Stimulated activated CD4-positive, alpha-beta T cell treated with anti-CD3 and anti-CD28 coated beads, Interleukin-4, amount 100 ng/mL, for 1 hour (primary cell): Measurements from ENCODE around the gene STK4.

Experiments
- DNase-seq: peaks from one replicate; pipeline ENCODE4 v3.0.0-alpha.2; 2020

The STK4 gene

DNA sequence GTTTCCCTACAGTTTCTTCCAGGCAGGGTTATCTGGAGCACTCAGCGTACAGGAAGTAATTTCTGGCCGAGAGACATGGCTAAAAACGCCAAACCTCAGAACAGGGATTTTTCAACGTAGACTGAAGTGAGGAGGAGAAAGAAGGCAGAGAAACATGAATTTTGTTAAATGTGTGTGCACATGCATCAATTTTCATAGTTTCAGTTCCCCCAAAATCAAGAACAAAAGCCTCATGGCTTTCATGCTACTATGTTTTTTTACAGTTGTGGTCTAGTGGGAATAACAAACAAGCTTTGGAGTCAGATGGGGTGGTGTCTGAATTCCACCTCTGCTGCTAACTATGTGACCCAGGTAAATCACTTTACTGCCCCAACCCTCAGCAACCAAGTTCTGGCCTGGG lies 11.0 kb upstream of the STK4 start:
- no peak for DNase-seq

DNA sequence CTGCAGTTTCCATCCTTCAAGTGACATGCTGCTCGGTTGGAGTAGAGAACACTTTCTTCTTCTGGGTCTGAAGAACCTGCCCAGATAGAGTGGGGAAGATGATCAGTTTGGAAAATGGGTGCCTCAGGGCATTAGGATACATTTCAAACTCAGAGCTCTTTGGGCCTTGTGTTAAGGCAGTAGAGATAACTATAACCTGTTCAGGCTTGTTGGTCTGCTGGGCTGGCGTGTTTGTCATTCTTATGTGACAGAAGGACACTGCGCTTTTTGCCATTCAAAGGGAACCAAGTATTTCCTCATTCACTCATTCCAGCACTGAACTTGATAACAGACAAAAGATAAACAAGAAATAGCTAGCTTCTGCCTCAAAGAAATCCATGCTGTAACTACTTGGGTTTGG lies 9.9 kb upstream of the STK4 start:
- DNase-seq: no peak

DNA sequence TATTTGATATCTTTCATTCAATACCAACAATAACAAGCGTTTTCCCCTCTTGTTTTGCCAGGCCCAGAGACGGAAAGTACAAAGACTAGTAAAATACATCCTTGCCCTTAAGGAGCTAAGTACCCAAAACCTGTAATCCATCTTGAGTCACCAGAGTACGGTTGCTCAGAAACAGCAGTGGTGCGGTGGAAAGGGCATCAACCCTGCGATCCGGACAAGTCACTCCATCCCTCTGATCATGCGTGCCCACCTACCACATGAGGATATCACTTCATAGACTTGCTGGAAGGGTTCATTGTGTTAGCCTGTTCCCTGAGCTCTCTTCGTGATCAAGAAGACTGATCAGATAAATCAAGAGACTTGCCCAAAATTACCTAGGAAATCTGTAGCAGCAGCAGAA lies 8.0 kb upstream of the STK4 start:
- no peak for DNase-seq

GRCh38 chr20:44959082-44959637 lies 7.2 kb upstream of the STK4 start:
- DNase-seq: no peak

DNA sequence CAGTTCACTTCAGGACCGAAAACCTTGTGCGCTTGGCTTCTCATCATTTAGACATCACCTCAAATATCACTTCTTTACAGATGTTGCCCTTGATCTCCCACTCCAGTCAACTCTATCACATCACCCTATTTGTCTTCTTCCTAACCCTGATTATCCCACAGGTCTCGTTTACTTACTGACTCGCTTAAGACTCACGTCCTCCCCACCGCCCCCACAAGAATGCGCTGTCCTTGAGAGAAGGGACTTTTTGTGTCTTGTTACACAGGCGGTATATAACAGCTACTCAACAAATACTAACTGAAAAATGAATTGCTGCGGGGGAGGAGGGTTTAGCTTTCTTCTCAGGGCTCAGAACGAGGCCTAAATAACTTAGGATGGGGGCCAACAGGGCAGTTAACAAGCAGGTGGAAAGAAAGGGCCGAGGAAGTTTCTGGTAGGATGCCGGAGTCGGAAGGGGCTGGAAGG lies 6.6 kb upstream of the STK4 start:
- peak; percentile 78 for DNase-seq

- DNase-seq: peak; percentile 98
Observed at GRCh38 chr20:44960103-44960852, 6.0 kb upstream of the STK4 start, which contains the start of gene TOMM34. TOMM34 (minus strand) TSS chr20:44960397; CDS start chr20:44960333, 64 bp downstream.

- no peak for DNase-seq
Observed at GRCh38 chr20:44961011-44961869, 5.1 kb upstream of the STK4 start.

- no peak for DNase-seq
Observed at GRCh38 chr20:44961870-44962267, 4.4 kb upstream of the STK4 start.

GRCh38 chr20:44962483-44962882 lies 3.8 kb upstream of the STK4 start:
- no peak for DNase-seq

DNA sequence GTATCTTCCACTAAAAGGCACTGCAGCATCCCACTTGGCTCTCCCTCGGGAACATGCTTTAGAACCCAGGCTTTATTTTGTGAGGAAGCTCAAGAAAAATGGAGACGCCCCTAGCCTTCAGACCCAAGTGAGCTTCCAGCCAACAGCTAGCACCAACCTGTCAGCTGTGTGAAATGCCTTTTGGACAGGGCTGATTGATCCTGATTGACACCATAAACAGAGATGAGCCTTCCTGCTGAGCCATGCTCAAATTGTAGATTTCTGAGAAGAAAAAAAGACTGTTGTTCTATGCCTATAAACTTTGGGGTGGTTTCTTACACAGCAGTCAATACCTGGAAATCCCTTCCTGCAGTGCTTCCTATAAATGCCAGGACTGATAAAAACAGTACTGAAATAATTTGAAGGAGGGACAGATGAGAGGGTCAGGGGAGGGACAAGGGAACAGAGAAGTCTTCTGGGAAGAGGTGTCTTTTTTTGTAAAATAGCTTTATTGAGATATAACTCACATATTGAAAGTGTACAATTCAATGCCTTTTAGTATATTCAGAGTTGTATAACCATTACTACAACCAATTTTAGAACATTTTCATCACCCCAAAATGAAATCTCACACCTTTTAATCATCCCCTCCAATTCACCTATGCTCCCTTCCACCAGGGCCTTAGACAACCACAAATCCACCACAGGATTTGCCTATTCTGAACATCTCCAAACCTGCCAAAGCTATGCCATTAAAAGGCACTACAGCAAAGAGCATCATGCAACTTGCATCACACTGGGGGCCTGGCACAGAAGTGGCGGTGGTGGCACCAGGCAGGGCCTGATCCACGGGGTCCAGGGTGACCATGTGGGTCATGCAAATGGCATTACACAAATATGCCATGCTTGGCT lies 2.7 kb upstream of the STK4 start:
- no peak for DNase-seq

GRCh38 chr20:44965651-44966029 lies 672 bp upstream of the STK4 start:
- no peak for DNase-seq

- DNase-seq: no peak
Observed at GRCh38 chr20:44967207-44967807, 995 bp downstream of the STK4 start.

DNA sequence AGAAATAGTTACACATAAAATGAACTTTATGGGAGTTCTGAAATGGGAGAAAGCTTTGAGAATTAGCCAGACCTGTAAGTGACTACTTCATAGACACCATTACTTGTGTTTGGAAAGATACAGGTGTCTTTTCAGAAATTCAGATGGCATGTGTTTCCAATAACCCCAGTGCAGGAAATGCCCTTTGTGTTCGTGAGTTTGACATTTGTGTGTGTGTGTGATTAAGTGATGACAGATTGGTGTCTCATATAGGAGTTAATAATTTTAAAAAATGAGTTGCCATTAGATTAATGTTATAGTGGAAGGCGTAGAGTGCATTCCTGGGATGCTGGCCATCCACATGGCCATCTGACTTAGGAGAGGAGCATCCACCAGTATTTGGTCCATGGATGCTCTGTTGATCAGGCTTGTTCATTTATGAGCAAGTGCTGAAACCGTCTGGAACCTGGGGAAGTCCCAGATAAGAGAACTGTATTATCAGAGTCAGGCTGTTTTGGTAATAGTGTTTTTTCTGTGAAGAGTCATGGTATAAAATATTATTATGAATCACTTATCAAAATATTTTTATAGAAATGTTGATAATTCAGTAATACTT lies 3.1 kb downstream of the STK4 start:
- DNase-seq: no peak

GRCh38 chr20:44970243-44970757 lies 4.0 kb downstream of the STK4 start:
- no peak for DNase-seq

DNA sequence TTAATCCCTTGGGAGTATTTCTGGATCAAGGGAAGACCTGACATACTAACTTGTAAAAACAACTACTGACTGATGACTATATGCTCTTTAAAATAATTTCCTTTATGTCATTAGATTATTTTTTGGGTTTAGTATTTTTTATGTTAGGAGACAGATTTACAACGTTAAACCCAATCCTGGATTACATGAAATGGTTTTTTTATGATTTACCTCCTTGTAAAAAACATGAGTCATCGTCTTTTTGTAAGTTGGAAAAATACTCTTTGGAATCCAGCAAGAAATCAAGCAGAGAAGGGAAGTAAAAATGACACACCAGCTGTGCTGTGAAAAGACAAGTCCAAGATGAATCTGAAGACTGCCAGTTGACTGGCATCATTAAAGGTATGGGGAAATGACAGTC lies 6.7 kb downstream of the STK4 start:
- DNase-seq: no peak

GRCh38 chr20:44976698-44977097 lies 10.4 kb downstream of the STK4 start:
- DNase-seq: no peak

DNA sequence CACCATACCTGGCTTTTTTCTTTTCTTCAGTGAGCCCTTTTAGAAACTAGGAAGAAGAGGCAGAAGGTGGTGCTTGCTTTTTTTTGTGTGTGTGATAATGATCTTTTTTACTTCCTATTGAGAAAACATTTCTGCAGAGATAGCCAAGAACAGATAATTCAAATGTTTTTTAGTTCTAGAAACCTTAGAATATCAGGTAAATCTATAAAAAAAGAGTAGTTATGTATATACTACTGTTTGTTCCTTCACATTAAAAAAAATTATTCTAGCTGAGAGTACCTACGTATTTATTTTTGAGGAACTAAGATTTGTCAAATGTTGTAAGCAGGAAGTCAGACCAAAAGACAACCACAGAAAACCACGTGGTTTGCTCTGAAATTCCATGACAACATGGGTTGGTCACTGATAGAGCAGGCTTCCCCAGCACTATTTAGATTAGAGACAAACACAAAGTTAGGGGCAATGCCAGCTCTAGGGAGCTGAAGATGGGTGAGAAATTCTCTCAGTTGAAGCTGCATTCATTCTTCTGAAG lies 12.8 kb downstream of the STK4 start:
- no peak for DNase-seq

DNA sequence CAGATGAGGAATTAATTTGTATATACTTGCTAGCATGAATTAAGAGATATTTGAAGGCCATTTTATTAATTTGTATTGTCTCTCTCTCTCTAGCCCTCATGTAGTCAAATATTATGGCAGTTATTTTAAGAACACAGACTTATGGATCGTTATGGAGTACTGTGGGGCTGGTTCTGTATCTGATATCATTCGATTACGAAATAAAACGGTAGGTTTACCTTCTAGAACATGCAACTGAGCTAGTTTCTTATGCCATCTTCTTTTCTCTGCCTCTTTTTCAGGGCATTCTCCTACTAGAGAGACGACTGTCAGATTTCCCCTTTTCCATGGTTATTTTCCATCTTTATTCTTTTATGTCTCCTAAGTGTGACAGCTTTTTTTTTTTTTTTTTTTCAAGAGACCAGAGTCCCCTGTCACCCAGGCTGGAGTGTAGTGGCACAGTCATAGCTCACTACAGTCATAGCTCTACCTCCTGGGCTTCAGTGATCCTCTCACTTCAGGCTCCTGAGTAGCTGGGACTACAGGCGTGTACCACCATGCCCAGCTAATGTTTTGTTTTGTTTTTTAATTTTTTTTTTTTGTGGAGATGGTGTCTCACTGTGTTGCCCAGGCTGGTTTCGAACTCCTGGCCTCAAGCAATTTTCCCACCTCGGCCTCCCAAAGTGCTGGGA lies 15.6 kb downstream of the STK4 start:
- no peak for DNase-seq

DNA sequence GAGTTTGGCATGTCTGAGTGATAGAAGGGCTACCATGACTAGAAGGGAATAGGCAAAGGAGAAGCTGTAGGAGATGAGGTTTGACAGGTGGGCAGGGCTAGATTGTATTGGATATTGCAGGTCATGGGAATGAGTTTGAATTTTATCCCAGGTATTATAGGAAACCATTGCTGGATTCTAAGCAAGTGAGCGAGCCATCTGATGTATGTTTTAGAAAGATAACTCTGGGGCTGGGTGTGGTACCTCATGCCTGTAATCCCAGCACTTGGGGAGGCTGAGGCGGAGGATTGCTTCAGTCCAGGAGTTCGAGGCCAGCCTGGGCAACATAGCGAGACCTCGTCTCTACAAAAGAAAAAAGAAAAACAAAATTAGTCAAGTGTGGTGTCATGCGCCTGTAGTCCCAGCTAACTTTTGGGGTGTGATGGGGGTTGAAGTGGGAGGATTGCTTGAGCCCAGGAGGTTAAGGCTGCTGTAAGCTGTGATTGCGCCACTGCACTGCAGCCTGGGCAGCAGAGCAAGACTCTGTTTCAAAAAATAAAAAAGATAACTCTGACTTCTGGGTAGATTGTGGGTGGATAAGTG lies 16.9 kb downstream of the STK4 start:
- DNase-seq: no peak

GRCh38 chr20:44988631-44989171 lies 22.4 kb downstream of the STK4 start:
- DNase-seq: no peak
